Measurements from ENCODE around the gene RARA. TPM values are rescaled to one million over a fixed set of nuclear protein-coding genes. Genes with fewer than 3 reads are reported as not detected.

The RARA gene
- polyA plus RNA-seq, 1 donor = 47.0 TPM

DNA sequence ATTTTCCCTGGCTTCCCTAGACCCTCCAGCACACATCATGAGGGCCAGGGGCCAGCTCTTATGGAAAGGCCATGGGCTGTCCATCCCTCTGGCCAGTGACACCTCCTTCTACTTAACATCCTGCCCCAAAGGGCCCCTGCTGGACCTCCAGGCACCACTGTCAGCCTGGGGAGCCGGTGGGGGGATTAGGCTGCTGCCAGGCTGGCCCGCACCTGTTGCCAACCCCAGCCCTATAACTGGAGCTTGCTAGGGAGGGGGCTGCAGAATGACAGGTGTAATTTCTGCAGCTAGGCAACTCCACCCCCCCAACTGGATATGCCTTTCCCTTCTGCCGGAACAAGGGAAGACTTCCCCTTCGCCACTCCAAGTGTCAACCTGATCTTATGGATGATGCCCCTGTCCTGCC, 12.5 kb downstream of the RARA start:
- Histone ChIP-seq H3K9me3 (ENCODE audit: control insufficient read depth, low read depth, low read length) (no peaks in the 10 kb centered on the region), H3K4me1 (ENCODE audit: control insufficient read depth, insufficient read depth, low read length) (peaks cover 77% of the 10 kb centered on the region), H3K36me3 (ENCODE audit: control insufficient read depth, insufficient read depth, low read length) (no peaks in the 10 kb centered on the region), H3K27me3 (ENCODE audit: control insufficient read depth, insufficient read depth, low read length) (no peaks in the 10 kb centered on the region), H3K27ac (ENCODE audit: low read length) (peak overlapping the region; percentile 65), H3K4me3 (ENCODE audit: low read length) (no peak overlapping the region)
- DNase-seq = no peak
- no CpG with 5 or more reads among the region's 4 CpGs for WGBS (ENCODE audit: insufficient coverage, low lambda C conversion rate)

DNA sequence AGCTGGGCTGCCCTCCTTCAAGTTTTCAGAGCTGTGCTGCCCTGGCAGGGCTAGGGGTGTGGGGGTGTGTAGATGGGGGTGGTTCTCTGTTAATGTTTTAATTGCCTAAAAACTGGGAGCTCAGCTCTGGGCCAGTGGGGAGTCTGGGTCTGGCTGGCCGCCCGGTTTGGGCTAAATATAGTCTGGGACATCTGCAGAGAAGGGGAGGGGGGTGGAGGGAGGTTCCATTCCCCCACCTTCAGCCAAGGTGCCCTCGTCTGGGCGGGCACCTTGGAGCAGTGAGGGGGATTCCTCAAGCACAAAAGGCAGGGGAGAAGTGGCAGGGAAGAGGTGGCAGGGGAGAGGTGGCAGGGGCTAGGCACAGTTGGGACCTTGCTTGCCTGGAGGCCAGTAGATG, 13.0 kb downstream of the RARA start:
- no peak for DNase-seq
- Histone ChIP-seq H3K4me3 (ENCODE audit: low read length) (peak overlapping the region; percentile 1), H3K4me1 (ENCODE audit: control insufficient read depth, insufficient read depth, low read length) (peaks cover 77% of the 10 kb centered on the region), H3K9me3 (ENCODE audit: control insufficient read depth, low read depth, low read length) (no peaks in the 10 kb centered on the region), H3K27ac (ENCODE audit: low read length) (peak overlapping the region; percentile 65), H3K36me3 (ENCODE audit: control insufficient read depth, insufficient read depth, low read length) (no peaks in the 10 kb centered on the region), H3K27me3 (ENCODE audit: control insufficient read depth, insufficient read depth, low read length) (no peaks in the 10 kb centered on the region)
- no CpG with 5 or more reads among the region's 4 CpGs for whole genome bisulfite sequencing (ENCODE audit: insufficient coverage, low lambda C conversion rate)

DNA sequence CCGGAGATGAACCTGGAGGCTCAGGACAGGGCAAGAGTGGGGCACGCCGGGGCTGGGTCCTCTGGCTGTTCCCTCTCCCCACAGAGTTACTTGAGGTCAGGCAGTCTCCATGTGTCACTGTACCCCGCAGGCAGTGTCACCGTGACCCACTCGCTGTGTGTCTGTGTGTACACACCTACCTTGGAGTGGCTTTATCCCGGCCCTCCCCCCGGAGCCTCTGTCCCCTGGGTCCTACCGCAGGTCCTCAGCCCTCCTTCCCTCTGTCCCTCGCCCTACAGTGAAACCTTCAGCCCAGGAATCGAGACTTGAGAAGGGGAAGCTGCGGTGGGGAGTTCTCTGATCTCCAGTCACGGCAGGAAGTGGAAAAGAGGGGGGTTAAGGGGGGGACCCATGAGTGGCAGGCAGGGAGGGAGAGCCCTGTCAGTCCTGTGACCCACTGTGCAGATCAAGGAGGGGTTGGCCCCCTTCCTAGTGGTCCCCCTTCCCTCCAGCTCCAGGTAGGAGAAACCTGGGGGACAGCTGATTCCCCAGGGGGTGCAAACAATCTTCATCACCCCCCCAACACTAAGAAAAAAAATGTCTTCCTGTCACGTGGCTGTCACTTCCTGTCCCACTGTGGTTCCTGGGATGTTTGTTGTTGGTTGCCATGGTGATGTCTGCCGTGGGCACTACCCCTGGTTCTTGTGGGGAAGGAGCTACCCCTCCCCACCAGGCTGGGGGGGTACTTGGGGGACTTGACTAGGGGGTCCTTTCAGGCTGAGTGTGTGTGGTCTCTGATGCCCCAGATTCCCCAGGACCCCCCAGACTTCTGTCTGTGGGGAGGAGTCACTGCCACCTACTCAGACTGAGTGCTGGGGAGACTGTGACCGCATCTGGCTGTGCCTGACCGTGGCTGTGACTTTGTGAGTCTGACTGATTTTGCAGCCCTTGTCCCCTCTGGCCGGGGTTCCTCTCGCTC, 13.7 kb downstream of the RARA start:
- no peaks in the 10 kb centered on the region for H3K36me3 ChIP-seq (ENCODE audit: control insufficient read depth, insufficient read depth, low read length)
- H3K27me3 ChIP-seq (ENCODE audit: control insufficient read depth, insufficient read depth, low read length) = no peaks in the 10 kb centered on the region
- peak in 1 of 2 donors; percentile 74 for DNase-seq
- WGBS (ENCODE audit: insufficient coverage, low lambda C conversion rate) = no CpG with 5 or more reads among the region's 19 CpGs
- peak overlapping the region; percentile 1 for H3K4me3 ChIP-seq (ENCODE audit: low read length)
- peaks cover 77% of the 10 kb centered on the region for H3K4me1 ChIP-seq (ENCODE audit: control insufficient read depth, insufficient read depth, low read length)
- peak overlapping the region; percentile 65 for H3K27ac ChIP-seq (ENCODE audit: low read length)
- no peaks in the 10 kb centered on the region for H3K9me3 ChIP-seq (ENCODE audit: control insufficient read depth, low read depth, low read length)

DNA sequence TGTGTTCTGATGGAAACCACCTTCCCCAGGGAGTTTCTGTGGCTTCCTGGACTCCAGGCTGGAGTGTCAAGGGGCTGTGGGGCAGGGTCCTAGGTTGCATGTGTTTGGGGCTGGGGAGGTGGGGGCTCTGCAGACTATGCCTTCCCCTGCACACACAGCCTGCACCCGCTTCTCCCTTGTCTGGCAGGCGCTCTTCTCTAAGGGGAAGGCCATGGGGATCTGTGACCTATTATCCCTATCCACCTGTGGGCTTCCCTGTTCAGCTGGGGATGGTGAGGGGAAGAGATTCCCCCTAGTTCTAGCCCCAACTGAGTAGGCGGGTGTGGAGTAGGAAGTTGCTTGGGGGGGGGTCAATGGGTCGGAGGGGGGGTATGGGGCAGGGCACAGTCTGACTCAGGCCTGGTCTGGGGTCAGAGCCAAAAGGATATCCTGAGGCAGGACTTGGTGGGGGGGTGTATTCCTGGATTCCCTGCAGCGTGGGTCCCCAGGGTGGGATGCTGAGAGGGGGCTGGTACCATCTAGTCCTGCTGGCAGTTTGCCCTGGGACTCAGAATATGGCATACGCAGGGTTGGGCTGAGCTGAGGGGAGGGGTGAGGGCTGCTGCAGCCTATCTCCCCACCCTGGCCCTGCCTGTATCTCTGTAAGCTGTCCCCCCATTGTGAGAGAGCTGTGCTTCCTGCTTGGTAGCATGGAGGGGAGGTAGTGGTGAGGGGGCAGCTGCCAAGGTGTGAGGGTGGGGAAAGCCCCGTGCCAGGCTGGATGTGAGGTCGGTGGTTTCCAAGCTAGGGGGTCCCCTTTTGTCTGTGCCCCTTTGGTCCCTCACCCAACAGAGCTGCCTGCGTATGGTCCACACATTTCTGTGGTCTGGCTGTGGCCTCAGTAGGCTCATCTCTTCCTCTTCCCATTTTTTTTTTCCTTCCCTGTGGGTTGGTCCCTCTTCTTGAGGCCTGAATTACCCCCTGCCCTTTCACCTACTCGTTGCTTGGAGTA, 14.7 kb downstream of the RARA start:
- Histone ChIP-seq H3K27ac (ENCODE audit: low read length) (peak overlapping the region; percentile 65), H3K4me3 (ENCODE audit: low read length) (no peak overlapping the region), H3K36me3 (ENCODE audit: control insufficient read depth, insufficient read depth, low read length) (no peaks in the 10 kb centered on the region), H3K27me3 (ENCODE audit: control insufficient read depth, insufficient read depth, low read length) (no peaks in the 10 kb centered on the region), H3K9me3 (ENCODE audit: control insufficient read depth, low read depth, low read length) (no peaks in the 10 kb centered on the region), H3K4me1 (ENCODE audit: control insufficient read depth, insufficient read depth, low read length) (peaks cover 80% of the 10 kb centered on the region)
- no peak for DNase-seq
- WGBS (ENCODE audit: insufficient coverage, low lambda C conversion rate) = 100% methylated on average over 1 of the region's 10 CpGs

DNA sequence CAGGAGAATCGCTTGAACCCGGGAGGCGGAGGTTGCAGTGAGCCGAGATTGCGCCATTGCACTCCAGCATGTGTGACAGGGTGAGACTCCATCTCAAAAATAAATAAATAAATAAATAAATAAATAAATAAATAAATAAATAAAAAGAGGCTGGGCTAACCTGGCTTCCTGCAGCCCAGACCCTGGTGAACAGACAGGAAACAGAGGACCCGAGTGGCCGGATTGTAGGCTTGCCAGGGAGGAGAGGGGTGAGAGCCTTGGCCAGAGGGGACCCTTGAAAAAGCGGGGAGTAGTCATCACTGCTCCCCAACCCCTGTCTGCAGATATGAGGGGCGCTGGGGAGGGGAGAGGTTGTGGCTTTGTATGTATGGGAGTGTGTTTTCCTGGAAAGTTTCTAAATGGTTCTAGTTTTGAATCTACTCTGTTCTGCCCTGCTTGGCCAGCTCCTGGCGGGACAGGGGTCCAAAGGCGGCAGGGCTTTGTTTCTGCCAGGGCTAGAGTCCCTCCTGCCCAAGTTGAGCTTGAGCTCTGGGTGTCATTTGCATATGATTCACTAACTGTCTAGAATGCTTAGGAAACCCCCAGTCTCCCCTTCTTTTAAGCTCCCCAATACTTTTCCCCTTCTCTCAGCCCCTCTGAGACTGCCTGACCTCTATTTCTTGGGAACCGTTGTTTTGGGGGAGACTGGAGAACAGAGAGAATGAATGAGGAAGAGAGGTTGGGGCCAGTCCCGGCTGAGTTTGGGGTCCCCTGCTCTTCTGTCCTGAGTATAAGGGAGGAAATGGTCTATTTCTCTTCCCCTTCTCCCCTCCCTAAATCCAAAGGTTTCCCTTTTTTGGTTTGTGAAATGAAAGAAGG, 16.4 kb downstream of the RARA start:
- H3K9me3 ChIP-seq (ENCODE audit: control insufficient read depth, low read depth, low read length) = no peaks in the 10 kb centered on the region
- H3K4me1 ChIP-seq (ENCODE audit: control insufficient read depth, insufficient read depth, low read length) = peaks cover 70% of the 10 kb centered on the region
- DNase-seq = no peak
- H3K36me3 ChIP-seq (ENCODE audit: control insufficient read depth, insufficient read depth, low read length) = peaks cover 2% of the 10 kb centered on the region
- H3K4me3 ChIP-seq (ENCODE audit: low read length) = no peak overlapping the region
- no peak overlapping the region for H3K27ac ChIP-seq (ENCODE audit: low read length)
- no peaks in the 10 kb centered on the region for H3K27me3 ChIP-seq (ENCODE audit: control insufficient read depth, insufficient read depth, low read length)
- WGBS (ENCODE audit: insufficient coverage, low lambda C conversion rate) = 73% methylated on average over 2 of the region's 13 CpGs

DNA sequence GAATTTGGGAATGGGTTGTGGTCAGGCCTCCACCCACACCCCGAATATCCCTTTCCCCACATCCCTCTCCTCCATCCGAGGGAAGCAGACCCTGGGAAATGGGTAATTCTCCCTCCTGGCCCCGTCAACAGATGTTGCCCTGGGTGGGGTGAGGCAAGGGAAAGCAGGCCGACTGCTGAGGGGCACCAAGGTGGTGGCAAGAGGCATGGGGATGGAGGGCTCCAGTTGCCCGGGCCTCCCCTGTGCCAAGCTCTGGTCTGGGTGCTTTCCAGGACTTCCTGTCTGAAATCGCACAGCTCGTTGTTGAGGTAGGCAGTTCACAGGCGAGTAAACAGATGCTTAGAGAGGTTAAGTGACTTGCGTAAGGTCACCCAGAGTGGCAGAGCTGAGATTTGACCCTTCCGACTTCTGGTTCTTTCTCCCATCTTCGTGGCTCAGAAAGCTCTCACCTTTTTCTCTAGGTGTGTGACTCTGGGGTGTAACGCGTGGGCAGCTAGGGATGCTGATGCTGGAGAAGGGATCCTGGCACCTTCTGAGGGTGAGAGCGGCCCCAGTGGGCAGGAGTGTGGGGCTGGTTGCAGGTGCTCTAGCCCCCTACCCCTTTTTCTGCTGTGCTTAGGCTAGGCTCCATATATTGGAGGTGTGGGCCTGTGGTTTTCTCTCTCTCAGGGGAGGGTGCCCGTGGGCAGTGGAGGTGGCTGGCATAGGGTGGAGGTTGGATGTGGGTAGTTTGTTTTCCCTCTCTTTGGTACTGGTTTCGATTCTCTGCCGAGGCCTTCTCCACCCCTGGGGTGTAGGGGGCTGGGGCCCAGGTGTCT, 17.2 kb downstream of the RARA start:
- H3K27ac ChIP-seq (ENCODE audit: low read length) = no peak overlapping the region
- H3K36me3 ChIP-seq (ENCODE audit: control insufficient read depth, insufficient read depth, low read length) = peaks cover 11% of the 10 kb centered on the region
- no CpG with 5 or more reads among the region's 17 CpGs for WGBS (ENCODE audit: insufficient coverage, low lambda C conversion rate)
- DNase-seq = no peak
- H3K4me1 ChIP-seq (ENCODE audit: control insufficient read depth, insufficient read depth, low read length) = peaks cover 71% of the 10 kb centered on the region
- H3K9me3 ChIP-seq (ENCODE audit: control insufficient read depth, low read depth, low read length) = no peaks in the 10 kb centered on the region
- no peak overlapping the region for H3K4me3 ChIP-seq (ENCODE audit: low read length)
- no peaks in the 10 kb centered on the region for H3K27me3 ChIP-seq (ENCODE audit: control insufficient read depth, insufficient read depth, low read length)

DNA sequence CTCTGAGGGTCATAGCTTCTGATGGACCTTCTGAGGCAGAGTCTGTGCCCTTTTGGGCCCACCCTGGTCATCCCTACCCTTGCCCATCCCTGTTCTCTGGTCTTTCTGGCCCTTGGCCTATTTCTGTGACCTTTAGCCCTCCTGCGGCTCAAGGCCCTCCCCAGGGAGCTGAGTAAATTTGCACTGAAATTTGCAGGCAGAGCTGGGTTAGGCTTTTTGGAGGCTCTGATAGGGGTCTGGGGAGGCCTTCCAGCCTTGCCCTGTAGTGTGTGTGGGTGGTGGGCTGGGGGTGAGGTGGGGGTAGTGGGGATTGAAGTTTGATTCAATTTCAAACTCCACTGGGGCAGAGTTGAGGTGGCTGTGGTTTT, 17.8 kb downstream of the RARA start:
- Histone ChIP-seq H3K4me1 (ENCODE audit: control insufficient read depth, insufficient read depth, low read length) (peaks cover 71% of the 10 kb centered on the region), H3K36me3 (ENCODE audit: control insufficient read depth, insufficient read depth, low read length) (peaks cover 17% of the 10 kb centered on the region), H3K27ac (ENCODE audit: low read length) (no peak overlapping the region), H3K27me3 (ENCODE audit: control insufficient read depth, insufficient read depth, low read length) (no peaks in the 10 kb centered on the region), H3K4me3 (ENCODE audit: low read length) (no peak overlapping the region), H3K9me3 (ENCODE audit: control insufficient read depth, low read depth, low read length) (peaks cover under 1% of the 10 kb centered on the region)
- DNase-seq = no peak
- WGBS (ENCODE audit: insufficient coverage, low lambda C conversion rate) = no CpG with 5 or more reads among the region's 1 CpG

DNA sequence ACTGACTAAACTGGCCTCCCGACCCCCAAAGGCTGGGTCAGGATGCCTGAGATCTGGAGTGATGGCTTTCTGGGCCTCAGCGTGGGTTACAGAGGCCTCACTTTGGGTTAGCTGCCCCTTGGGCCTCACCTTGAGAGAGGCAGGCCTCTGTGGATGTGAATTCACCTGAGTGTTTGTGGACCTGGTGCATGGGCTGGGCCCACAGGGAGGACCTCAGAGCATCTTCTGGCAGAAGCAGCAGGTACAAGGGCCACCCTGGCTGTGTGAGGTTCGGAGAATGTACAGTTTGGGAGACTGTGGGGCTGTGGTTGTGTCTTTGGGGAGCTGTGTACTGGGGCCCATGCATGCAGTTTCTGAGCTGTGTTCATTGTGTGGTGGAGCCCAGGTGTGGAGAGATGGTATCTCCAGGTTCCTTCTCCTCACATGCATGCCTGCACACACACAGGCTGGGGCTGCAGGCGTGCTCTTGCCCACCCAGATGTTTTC, 18.3 kb downstream of the RARA start:
- WGBS (ENCODE audit: insufficient coverage, low lambda C conversion rate) = no CpG with 5 or more reads among the region's 4 CpGs

DNA sequence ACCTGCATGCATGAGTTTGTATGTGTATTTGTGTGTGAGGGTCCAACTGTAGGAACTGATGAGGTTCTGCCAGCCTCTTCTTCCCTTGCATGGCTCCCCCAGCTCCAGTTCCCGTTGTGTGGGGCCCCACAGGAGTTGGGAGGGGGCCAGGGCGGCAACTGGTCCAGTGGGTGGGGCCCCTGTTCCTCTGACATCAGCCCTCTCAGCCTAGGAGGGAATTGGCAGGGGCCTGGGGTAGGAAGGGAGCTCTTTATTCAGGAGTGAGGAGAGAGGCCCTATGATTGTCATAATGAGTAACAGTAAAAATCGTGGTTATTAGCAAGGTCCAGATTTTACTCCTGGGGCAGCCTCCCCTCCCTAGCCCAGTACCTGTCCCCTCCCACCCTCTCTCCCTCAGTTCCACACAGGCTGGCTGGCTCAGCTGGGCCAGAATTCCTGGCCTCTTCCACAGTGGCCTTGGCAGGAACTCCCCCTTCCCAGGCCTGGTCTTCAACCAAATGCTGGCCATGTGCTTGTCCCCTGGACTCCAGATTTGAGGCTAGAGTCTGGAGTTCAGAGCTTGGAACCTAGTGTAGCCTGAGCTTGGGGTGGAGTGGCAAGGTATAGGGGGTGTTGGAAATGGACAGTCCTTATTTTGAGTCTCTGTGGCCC, 18.9 kb downstream of the RARA start:
- H3K4me3 ChIP-seq (ENCODE audit: low read length) = no peak overlapping the region
- H3K4me1 ChIP-seq (ENCODE audit: control insufficient read depth, insufficient read depth, low read length) = peaks cover 70% of the 10 kb centered on the region
- no peak overlapping the region for H3K27ac ChIP-seq (ENCODE audit: low read length)
- no peak for DNase-seq
- no peaks in the 10 kb centered on the region for H3K27me3 ChIP-seq (ENCODE audit: control insufficient read depth, insufficient read depth, low read length)
- H3K36me3 ChIP-seq (ENCODE audit: control insufficient read depth, insufficient read depth, low read length) = peaks cover 26% of the 10 kb centered on the region
- no CpG with 5 or more reads among the region's 3 CpGs for WGBS (ENCODE audit: insufficient coverage, low lambda C conversion rate)
- H3K9me3 ChIP-seq (ENCODE audit: control insufficient read depth, low read depth, low read length) = peaks cover 4% of the 10 kb centered on the region

More for the DNA sequence above, 18.3 kb downstream of the RARA start:
- H3K36me3 ChIP-seq (ENCODE audit: control insufficient read depth, insufficient read depth, low read length) = peaks cover 21% of the 10 kb centered on the region
- no peak overlapping the region for H3K4me3 ChIP-seq (ENCODE audit: low read length)
- no peaks in the 10 kb centered on the region for H3K27me3 ChIP-seq (ENCODE audit: control insufficient read depth, insufficient read depth, low read length)
- H3K27ac ChIP-seq (ENCODE audit: low read length) = no peak overlapping the region
- H3K4me1 ChIP-seq (ENCODE audit: control insufficient read depth, insufficient read depth, low read length) = peaks cover 71% of the 10 kb centered on the region
- DNase-seq = no peak
- peaks cover 4% of the 10 kb centered on the region for H3K9me3 ChIP-seq (ENCODE audit: control insufficient read depth, low read depth, low read length)
